HG03439 (cell line): Measurements from ENCODE around the gene SLAMF7.
"Not testable (repeated sequence)": the region's sequence is repeated elsewhere in the genome, so short reads cannot be mapped to it uniquely, and the experiment has no call there.

Source experiments
- ATAC-seq: cut with Tn5 transposase; IDR thresholded peaks from one replicate; pipeline ENCODE4 v1.9.1; 2021; ENCODE audit warnings: mild to moderate bottlenecking, moderate library complexity; ENCODE audit not compliant: unreplicated experiment

SLAMF7 gene

GRCh38 chr1:160720356-160721085 lies 18.5 kb upstream of the SLAMF7 start:
- ATAC-seq, result no peak

- no peak for ATAC-seq
These were observed 17.6 kb upstream of the SLAMF7 start for GRCh38 chr1:160721473-160721872.

- no peak for ATAC-seq
These were observed 16.3 kb upstream of the SLAMF7 start for GRCh38 chr1:160722726-160723125.

DNA sequence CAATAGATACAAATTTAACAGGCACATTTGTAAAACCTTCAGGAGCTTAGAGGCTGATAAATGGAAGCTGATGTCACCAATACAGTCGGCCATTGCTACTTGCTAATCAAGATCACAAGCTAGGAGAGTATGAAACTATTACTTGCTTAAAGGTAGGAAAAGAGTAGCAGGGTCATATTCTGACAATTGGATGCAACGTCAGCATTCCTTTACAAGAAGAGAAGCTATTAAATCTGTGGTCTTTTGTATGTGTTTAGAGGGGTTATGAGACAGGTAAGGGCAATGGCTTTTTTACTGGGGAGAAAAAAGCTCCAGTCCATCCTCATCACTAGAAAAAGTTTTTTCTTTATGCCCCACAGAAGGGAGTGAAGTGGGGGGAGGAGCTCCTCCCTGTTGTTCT lies 15.7 kb upstream of the SLAMF7 start:
- no peak for ATAC-seq

- no peak for ATAC-seq
These were observed 14.4 kb upstream of the SLAMF7 start for GRCh38 chr1:160724465-160725242.

DNA sequence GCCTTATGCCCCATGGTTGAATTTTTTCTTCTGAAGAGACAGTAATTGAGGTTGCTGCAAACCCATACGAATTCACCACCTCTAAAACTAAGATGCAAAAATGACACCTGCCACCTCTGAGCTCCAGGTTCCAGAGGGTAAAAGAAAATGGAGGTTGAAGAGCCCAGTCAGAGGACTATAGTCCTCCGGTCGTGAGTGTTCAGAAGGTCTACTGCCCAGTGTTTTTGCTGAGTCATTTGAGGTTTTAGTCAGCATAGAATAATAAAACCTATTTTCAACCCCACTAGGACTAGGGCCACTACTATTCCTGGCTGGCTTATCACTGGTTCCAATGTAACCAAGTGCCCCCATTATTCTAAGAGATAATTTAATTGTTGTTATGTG lies 12.9 kb upstream of the SLAMF7 start:
- no peak for ATAC-seq

- peak; percentile 72 for ATAC-seq
These were observed 12.3 kb upstream of the SLAMF7 start for GRCh38 chr1:160726498-160727315.

DNA sequence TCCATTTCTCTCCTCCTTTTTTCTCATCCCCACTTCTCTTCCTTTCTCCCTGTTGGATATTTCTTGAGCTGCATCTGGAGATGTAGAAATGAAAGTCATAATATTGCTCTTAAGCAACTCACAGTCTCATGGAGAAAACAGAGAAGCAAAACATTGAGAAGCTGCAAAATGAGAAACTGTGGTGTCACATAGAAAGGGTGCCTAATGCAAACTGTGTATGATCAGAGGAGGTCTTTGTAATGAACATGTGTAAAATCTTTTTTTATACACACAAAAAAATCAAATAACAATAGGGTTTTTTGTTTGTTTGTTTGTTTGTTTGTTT lies 11.8 kb upstream of the SLAMF7 start:
- ATAC-seq, result no peak

GRCh38 chr1:160731564-160731963 lies 7.5 kb upstream of the SLAMF7 start:
- ATAC-seq, result not testable (repeated sequence)

- no peak for ATAC-seq
These were observed 7.1 kb upstream of the SLAMF7 start for GRCh38 chr1:160731990-160732389.

- no peak for ATAC-seq
These were observed 5.1 kb upstream of the SLAMF7 start for GRCh38 chr1:160733898-160734297.

DNA sequence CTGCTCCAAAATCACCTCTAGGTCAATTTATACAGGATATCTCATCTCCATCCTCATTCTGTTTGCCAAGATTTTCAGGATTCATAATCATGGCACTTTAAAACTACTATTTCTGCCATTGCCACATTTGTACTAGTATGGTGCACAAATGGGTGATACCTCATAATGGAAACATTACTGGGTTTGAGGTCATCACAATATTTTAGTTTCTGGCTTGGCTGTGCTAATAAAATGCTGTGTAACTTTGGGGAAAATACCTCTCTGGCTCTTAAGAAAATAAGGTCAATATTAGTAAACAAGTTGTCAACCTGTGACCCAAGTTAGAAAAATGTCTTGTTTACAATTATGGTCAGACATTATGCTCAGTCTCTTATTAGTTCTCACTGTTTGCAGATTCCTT lies 4.7 kb upstream of the SLAMF7 start:
- ATAC-seq, result no peak

DNA sequence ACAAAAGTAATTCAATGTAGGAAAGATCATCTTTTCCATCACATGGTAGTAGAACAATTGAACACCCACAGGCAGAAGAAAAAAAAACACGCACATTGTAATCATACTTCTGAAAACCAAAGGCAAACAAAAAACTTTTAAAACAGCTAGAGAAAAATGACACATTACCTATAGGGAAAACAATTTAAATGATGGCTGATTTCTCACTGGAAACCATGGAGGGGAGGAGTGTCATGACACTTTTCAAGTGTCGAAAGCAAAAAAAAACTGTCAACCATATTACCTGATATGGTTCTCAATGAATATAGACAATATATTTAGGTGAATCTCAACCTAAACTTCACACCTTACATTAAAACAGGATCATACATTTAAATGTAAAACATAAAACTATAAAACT lies 776 bp upstream of the SLAMF7 start:
- ATAC-seq, result no peak

GRCh38 chr1:160740133-160740688 lies 1.2 kb downstream of the SLAMF7 start:
- no peak for ATAC-seq

DNA sequence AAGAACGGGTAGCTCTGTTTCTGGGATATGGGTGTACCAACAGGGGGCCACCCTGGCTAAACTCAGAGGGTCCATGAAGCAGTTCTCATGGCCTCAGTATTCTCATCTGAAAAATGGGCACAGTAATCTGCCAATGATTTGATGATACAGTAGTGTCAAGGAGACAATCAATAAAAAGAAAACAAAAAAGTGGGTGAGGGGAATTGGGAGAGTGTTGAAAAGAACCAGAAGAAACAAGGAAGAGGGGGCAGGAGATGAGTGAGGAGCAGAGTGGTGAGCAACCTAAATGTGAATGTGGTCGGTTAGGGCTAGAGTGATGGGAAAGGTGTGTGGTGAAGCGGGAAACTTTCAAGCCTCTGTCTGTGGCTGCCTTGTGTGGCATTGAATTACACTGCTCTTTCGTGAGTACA lies 2.0 kb downstream of the SLAMF7 start:
- ATAC-seq, result no peak

- no peak for ATAC-seq
These were observed 2.7 kb downstream of the SLAMF7 start for GRCh38 chr1:160741612-160742348.

- ATAC-seq, result no peak
These were observed 3.5 kb downstream of the SLAMF7 start for GRCh38 chr1:160742428-160743127.

DNA sequence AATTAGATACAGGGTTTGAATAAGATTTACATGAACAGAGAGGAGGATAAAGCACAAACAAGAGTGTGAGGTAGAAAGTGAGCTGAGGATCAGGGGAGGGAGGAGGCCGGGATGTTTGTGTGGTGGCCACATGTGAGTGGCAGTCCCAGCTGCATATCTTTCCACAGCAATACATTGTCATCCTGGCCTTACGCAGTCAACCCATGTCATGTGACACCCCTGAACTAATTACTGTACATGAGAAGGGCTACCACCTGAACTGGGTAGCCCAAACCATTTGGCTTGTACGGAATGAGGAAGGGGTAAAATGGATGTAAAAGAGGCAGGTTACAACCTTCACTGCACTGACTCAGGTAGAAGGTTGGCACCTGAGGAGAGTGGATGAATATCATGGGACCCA lies 4.2 kb downstream of the SLAMF7 start:
- ATAC-seq, result no peak

GRCh38 chr1:160744199-160744851 lies 5.3 kb downstream of the SLAMF7 start:
- ATAC-seq, result no peak
